ENCODE measurements around the gene TDRD10. TPM values are rescaled to one million over a fixed set of nuclear protein-coding genes. Genes with fewer than 3 reads are reported as not detected.

The TDRD10 gene
- total RNA-seq, 1 donor from 2014 or later, result not detected

GRCh38 chr1:154550657-154551056, 48.6 kb downstream of the TDRD10 start:
- H3K27me3 Mint-ChIP-seq (ENCODE audit: unreplicated experiment), result peaks cover 2% of the 10 kb centered on the region
- H3K4me1 Mint-ChIP-seq (ENCODE audit: low read depth, unreplicated experiment), result peaks cover 2% of the 10 kb centered on the region
- DNase-seq, result no peak
- H3K27ac Mint-ChIP-seq (ENCODE audit: unreplicated experiment), result no peak overlapping the region
- TF ChIP-seq, protein P1, sequence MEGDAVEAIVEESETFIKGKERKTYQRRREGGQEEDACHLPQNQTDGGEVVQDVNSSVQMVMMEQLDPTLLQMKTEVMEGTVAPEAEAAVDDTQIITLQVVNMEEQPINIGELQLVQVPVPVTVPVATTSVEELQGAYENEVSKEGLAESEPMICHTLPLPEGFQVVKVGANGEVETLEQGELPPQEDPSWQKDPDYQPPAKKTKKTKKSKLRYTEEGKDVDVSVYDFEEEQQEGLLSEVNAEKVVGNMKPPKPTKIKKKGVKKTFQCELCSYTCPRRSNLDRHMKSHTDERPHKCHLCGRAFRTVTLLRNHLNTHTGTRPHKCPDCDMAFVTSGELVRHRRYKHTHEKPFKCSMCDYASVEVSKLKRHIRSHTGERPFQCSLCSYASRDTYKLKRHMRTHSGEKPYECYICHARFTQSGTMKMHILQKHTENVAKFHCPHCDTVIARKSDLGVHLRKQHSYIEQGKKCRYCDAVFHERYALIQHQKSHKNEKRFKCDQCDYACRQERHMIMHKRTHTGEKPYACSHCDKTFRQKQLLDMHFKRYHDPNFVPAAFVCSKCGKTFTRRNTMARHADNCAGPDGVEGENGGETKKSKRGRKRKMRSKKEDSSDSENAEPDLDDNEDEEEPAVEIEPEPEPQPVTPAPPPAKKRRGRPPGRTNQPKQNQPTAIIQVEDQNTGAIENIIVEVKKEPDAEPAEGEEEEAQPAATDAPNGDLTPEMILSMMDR (IDR thresholded peaks at IDR 0.05; ENCODE audit: partially characterized antibody, unreplicated experiment), result no peak
- H3K4me3 Mint-ChIP-seq (ENCODE audit: unreplicated experiment), result no peak overlapping the region
- no peaks in the 10 kb centered on the region for H3K36me3 Mint-ChIP-seq (ENCODE audit: unreplicated experiment)
- no peaks in the 10 kb centered on the region for H3K9me3 Mint-ChIP-seq (ENCODE audit: unreplicated experiment)

DNA sequence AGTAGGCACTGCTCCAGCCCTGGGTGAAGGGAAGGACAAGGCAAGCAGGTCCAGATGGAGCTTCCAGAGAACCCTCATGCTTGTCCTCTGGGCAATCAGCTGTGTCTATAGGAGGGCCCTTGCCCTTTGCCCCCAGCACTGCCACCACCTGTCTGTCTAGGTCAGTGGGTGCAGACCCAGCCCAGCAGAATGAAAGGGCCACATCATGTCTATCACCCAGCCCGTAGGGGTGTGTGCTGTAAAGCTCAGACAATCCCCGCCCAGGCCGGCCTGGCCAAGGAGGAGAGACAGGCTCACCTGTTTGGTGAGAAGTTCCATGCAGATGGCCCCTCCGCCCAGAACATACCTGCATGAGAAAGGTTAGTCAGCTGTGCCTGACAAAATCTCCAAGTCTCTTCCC, 49.5 kb downstream of the TDRD10 start:
- TF ChIP-seq, protein P1 (IDR thresholded peaks at IDR 0.05; ENCODE audit: partially characterized antibody, unreplicated experiment), result no peak
- DNase-seq, result no peak
- Mint-ChIP-seq H3K9me3 (ENCODE audit: unreplicated experiment) (no peaks in the 10 kb centered on the region), H3K27ac (ENCODE audit: unreplicated experiment) (no peak overlapping the region), H3K27me3 (ENCODE audit: unreplicated experiment) (peaks cover 5% of the 10 kb centered on the region), H3K4me3 (ENCODE audit: unreplicated experiment) (no peak overlapping the region), H3K36me3 (ENCODE audit: unreplicated experiment) (no peaks in the 10 kb centered on the region), H3K4me1 (ENCODE audit: low read depth, unreplicated experiment) (peaks cover 8% of the 10 kb centered on the region)

GRCh38 chr1:154552036-154552435, 50.0 kb downstream of the TDRD10 start:
- TF ChIP-seq, protein P1 (IDR thresholded peaks at IDR 0.05; ENCODE audit: partially characterized antibody, unreplicated experiment), result no peak
- no peak overlapping the region for H3K4me3 Mint-ChIP-seq (ENCODE audit: unreplicated experiment)
- no peak for DNase-seq
- H3K36me3 Mint-ChIP-seq (ENCODE audit: unreplicated experiment), result no peaks in the 10 kb centered on the region
- no peak overlapping the region for H3K27ac Mint-ChIP-seq (ENCODE audit: unreplicated experiment)
- H3K27me3 Mint-ChIP-seq (ENCODE audit: unreplicated experiment), result peaks cover 6% of the 10 kb centered on the region
- H3K4me1 Mint-ChIP-seq (ENCODE audit: low read depth, unreplicated experiment), result peaks cover 11% of the 10 kb centered on the region
- no peaks in the 10 kb centered on the region for H3K9me3 Mint-ChIP-seq (ENCODE audit: unreplicated experiment)

DNA sequence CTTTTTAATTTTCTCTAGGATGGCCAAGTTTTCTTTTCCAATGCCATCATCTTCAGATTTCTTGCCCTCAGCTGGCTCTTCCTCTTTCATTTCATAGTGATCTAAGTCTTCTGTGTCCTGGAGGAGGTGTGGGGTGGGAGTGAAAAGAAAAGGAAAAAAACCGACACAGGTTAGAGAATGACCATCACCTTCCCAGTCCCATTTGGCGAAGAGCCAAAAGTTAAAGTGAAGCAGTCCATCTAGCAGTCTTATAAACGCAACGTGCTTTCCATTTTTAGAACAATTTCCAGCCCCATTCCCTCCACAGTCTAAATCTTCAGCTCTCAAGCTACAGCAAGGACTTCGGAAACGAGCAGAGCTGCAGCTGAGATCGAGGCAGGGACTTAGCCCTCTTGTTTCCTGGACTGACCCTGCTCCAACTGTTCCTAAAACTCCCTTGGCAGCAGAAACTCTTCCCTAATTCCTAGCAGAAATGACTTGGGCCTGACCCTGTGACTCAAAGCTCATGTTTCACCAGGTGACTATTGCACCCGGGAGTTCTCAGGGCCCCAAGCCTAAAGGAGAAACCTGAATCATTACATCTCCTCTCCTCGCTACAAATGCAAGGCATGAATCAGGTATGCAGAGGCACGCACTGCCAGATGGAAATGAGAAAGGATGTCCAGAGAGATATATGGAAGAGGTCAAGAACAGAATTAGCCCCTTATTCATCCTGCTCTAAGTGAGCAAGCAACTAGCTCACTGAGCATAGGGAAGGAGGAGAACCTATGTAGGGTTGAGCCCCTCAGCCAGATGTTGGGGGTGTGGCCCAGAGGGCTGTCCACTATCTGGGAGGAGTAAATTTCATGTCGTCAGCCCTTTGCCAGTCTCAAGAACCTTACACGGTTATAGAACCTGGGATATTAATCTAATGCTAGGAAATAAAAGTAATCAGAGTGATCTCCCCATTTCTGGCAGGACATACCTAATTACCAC, 51.3 kb downstream of the TDRD10 start:
- H3K27ac Mint-ChIP-seq (ENCODE audit: unreplicated experiment), result no peak overlapping the region
- H3K4me3 Mint-ChIP-seq (ENCODE audit: unreplicated experiment), result peak overlapping the region; percentile 16
- TF ChIP-seq, protein P1 (IDR thresholded peaks at IDR 0.05; ENCODE audit: partially characterized antibody, unreplicated experiment), result no peak
- H3K27me3 Mint-ChIP-seq (ENCODE audit: unreplicated experiment), result peaks cover 12% of the 10 kb centered on the region
- peaks cover 4% of the 10 kb centered on the region for H3K9me3 Mint-ChIP-seq (ENCODE audit: unreplicated experiment)
- H3K36me3 Mint-ChIP-seq (ENCODE audit: unreplicated experiment), result no peaks in the 10 kb centered on the region
- no peak for DNase-seq
- peaks cover 15% of the 10 kb centered on the region for H3K4me1 Mint-ChIP-seq (ENCODE audit: low read depth, unreplicated experiment)

- H3K4me1 Mint-ChIP-seq (ENCODE audit: low read depth, unreplicated experiment), result peaks cover 15% of the 10 kb centered on the region
- H3K4me3 Mint-ChIP-seq (ENCODE audit: unreplicated experiment), result peak overlapping the region; percentile 94
- H3K36me3 Mint-ChIP-seq (ENCODE audit: unreplicated experiment), result no peaks in the 10 kb centered on the region
- peaks cover 11% of the 10 kb centered on the region for H3K9me3 Mint-ChIP-seq (ENCODE audit: unreplicated experiment)
- TF ChIP-seq, protein P1 (IDR thresholded peaks at IDR 0.05; ENCODE audit: partially characterized antibody, unreplicated experiment), result no peak
- peaks cover 13% of the 10 kb centered on the region for H3K27me3 Mint-ChIP-seq (ENCODE audit: unreplicated experiment)
- DNase-seq, result no peak
- H3K27ac Mint-ChIP-seq (ENCODE audit: unreplicated experiment), result no peak overlapping the region
These were observed 54.4 kb downstream of the TDRD10 start for GRCh38 chr1:154556422-154556821.

All from glutamatergic neuron (in vitro differentiated cells).